Smooth muscle cell (in vitro differentiated cells): ENCODE results near the gene ICAM4. TPM values are rescaled to one million over a fixed set of nuclear protein-coding genes. Genes with fewer than 3 reads are reported as not detected.

Source experiments
- DNase-seq: peaks from one replicate; lab custom pipeline; 2025; ENCODE audit not compliant: unreplicated experiment; lab: John Stamatoyannopoulos, UW
- H2AFZ ChIP-seq: fragments of 200-600 bp; sonication (generic); 2 replicates; pipeline ENCODE4 v1.6.0; 2016; ENCODE audit warnings: antibody characterized with exemption, low read depth, mild to moderate bottlenecking
- H3F3A ChIP-seq: fragments of 200-600 bp; sonication (generic); 2 replicates; pipeline ENCODE4 v1.6.0; 2017; ENCODE audit warnings: antibody characterized with exemption, low read depth
- H3K27ac ChIP-seq: fragments of 200-600 bp; sonication (generic); 2 replicates; pipeline ENCODE4 v1.5.1; 2016; ENCODE audit warnings: low read depth, mild to moderate bottlenecking
- H3K27me3 ChIP-seq: fragments of 200-600 bp; sonication (generic); 2 replicates; pipeline ENCODE4 v1.6.1; 2016; ENCODE audit warnings: low read depth, mild to moderate bottlenecking
- H3K36me3 ChIP-seq: fragments of 200-600 bp; sonication (generic); 2 replicates; pipeline ENCODE4 v1.5.1; 2016; ENCODE audit warnings: low read depth
- H3K4me1 ChIP-seq: fragments of 200-600 bp; sonication (generic); 2 replicates; pipeline ENCODE4 v1.5.1; 2016; ENCODE audit warnings: low read depth
- H3K4me2 ChIP-seq: fragments of 200-600 bp; sonication (generic); 2 replicates; pipeline ENCODE4 v1.6.0; 2016; ENCODE audit warnings: mild to moderate bottlenecking
- H3K4me3 ChIP-seq: fragments of 200-600 bp; sonication (generic); 2 replicates; pipeline ENCODE4 v1.5.1; 2016; ENCODE audit warnings: mild to moderate bottlenecking
- H3K79me2 ChIP-seq: fragments of 200-600 bp; sonication (generic); 2 replicates; pipeline ENCODE4 v1.6.0; 2016; ENCODE audit warnings: low read depth, mild to moderate bottlenecking
- H3K9ac ChIP-seq: fragments of 200-600 bp; sonication (generic); 2 replicates; pipeline ENCODE4 v1.6.0; 2016; ENCODE audit warnings: low read depth
- H3K9me3 ChIP-seq: fragments of 200-600 bp; sonication (generic); replicated peaks from 2 replicates; pipeline ENCODE4 v1.5.1; 2016; ENCODE audit warnings: low read depth
- H4K20me1 ChIP-seq: fragments of 200-600 bp; sonication (generic); 2 replicates; pipeline ENCODE4 v1.6.0; 2016; ENCODE audit warnings: low read depth
- CTCF ChIP-seq: fragments of 200-600 bp; sonication (generic); IDR thresholded peaks from 2 replicates; pipeline ENCODE4 v1.5.1; 2017; ENCODE audit warnings: borderline replicate concordance, mild to moderate bottlenecking, antibody characterized with exemption; ENCODE audit not compliant: insufficient read depth, poor library complexity, severe bottlenecking
- WGBS: methylation state at CpG from one replicate; pipeline ENCODE4 v1.1.7; 2016; ENCODE audit warnings: low lambda C conversion rate; 5-methylcytosine and 5-hydroxymethylcytosine counted together
- polyA plus RNA-seq: library from polyadenylated mRNA; unstranded; fragments of >200 nt; fragmentation: Nextera tagmentation; extraction: Ambion mirVana; gene quantifications from 2 replicates; pipeline ENCODE4 v1.2.1, GENCODE V29; 2016
- total RNA-seq: library from RNA; depleted of rRNA; stranded (reverse); fragments of >200 nt; gene quantifications from 2 replicates; pipeline ENCODE4 v1.2.3, GENCODE V29; 2014

The ICAM4 gene
- total and polyA plus RNA-seq, 2 experiments from 2014 or later, result 1.9 to 3.4 TPM

- no peak overlapping the region for H3K27ac ChIP-seq
- H3K9ac ChIP-seq, result no peak overlapping the region
- no peaks in the 10 kb centered on the region for H3F3A ChIP-seq
- H3K4me2 ChIP-seq, result no peak overlapping the region
- no peak overlapping the region for H3K4me3 ChIP-seq
- no peak for TF ChIP-seq CTCF
- no peak overlapping the region for H2AFZ ChIP-seq
- no peaks in the 10 kb centered on the region for H3K27me3 ChIP-seq
- 97% methylated on average over 7 of the region's 7 CpGs for WGBS
- no peaks in the 10 kb centered on the region for H3K79me2 ChIP-seq
- H3K4me1 ChIP-seq, result no peaks in the 10 kb centered on the region
- H3K36me3 ChIP-seq, result no peaks in the 10 kb centered on the region
- no peaks in the 10 kb centered on the region for H4K20me1 ChIP-seq
- DNase-seq, result no peak
- no peaks in the 10 kb centered on the region for H3K9me3 ChIP-seq
These were observed 43.1 kb upstream of the ICAM4 start for GRCh38 chr19:10243606-10244005.

DNA sequence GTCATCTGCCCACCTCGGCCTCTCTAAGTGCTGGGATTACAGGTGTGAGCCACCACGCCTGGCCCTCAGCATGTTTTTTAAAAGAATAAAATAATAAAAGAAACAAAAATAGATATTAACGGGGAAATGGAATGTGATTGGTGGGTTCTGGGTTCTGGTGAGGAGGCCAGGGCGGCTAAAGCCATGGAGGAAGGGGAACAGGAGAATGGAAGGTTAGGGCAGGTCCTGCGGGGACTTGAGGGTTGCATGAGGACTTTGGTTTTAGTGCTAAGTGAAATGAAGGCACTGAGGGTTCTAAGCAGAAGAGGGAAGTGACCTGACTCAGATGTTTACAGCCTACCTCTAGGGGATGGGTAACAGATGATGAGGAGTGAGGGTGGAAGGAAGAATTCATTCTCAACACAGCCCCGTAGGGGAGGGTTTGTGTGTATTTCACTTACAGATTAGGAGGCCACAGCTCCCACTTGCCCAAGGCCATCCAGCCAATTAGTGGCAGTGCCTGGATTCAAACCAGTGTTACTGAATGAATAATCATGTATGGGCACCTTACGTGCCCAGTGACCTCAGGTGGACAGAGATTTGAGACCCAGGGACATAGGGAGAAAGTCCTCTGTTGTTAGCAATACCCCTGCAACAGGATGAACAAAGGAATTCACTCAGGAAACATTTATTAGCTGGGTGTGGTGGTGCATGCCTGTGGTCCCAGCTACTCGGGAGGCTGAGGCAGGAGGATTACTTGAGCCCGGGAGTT, 41.4 kb upstream of the ICAM4 start:
- H3K27me3 ChIP-seq, result no peaks in the 10 kb centered on the region
- no peak overlapping the region for H3K27ac ChIP-seq
- H3K4me3 ChIP-seq, result no peak overlapping the region
- 86% methylated on average over 9 of the region's 9 CpGs for WGBS
- no peaks in the 10 kb centered on the region for H4K20me1 ChIP-seq
- no peak overlapping the region for H3K4me2 ChIP-seq
- no peak for TF ChIP-seq CTCF
- H3K4me1 ChIP-seq, result no peaks in the 10 kb centered on the region
- no peak overlapping the region for H3K9ac ChIP-seq
- no peaks in the 10 kb centered on the region for H3F3A ChIP-seq
- H3K79me2 ChIP-seq, result no peaks in the 10 kb centered on the region
- DNase-seq, result no peak
- no peaks in the 10 kb centered on the region for H3K9me3 ChIP-seq
- H2AFZ ChIP-seq, result no peak overlapping the region
- H3K36me3 ChIP-seq, result no peaks in the 10 kb centered on the region

DNA sequence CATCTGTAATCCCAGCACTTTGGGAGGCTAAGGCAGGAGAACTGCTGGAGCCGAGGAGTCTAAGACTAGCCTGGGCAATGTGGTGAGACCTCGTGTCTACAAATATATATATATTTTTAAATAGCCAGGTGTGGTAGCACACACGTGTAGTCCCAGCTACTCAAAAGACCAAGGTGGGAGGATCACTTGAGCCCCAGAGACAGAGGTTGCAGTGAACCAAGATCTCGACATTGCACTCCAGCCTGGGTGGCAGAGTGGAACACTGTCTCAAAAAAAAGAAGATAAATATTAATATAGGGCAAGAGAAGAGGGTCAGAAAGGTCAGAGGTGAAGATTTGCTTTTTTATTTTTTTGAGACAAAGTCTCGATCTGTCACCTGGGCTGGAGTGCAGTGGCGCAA, 40.2 kb upstream of the ICAM4 start:
- H3K9me3 ChIP-seq, result no peaks in the 10 kb centered on the region
- H3K27me3 ChIP-seq, result no peaks in the 10 kb centered on the region
- H3K36me3 ChIP-seq, result no peaks in the 10 kb centered on the region
- H4K20me1 ChIP-seq, result no peaks in the 10 kb centered on the region
- no peaks in the 10 kb centered on the region for H3F3A ChIP-seq
- no peaks in the 10 kb centered on the region for H3K79me2 ChIP-seq
- no peak for TF ChIP-seq CTCF
- no peak overlapping the region for H2AFZ ChIP-seq
- H3K4me3 ChIP-seq, result no peak overlapping the region
- no peak overlapping the region for H3K4me2 ChIP-seq
- DNase-seq, result no peak
- H3K9ac ChIP-seq, result no peak overlapping the region
- no peak overlapping the region for H3K27ac ChIP-seq
- WGBS, result 95% methylated on average over 6 of the region's 6 CpGs
- H3K4me1 ChIP-seq, result no peaks in the 10 kb centered on the region
